ENCODE results near the gene TBXAS1.

Gene TBXAS1

GRCh38 chr7:139948587-139949335 is 119.7 kb downstream of the TBXAS1 start:
- ATAC-seq, result no peak
- DNase-seq, result no peak

GRCh38 chr7:139949629-139950028 is 120.6 kb downstream of the TBXAS1 start:
- ATAC-seq (no peak), DNase-seq (no peak)

GRCh38 chr7:139950881-139951525 is 121.9 kb downstream of the TBXAS1 start:
- DNase-seq (no peak), ATAC-seq (no peak)

- ATAC-seq, result no peak
- DNase-seq, result no peak
These were observed 124.2 kb downstream of the TBXAS1 start for GRCh38 chr7:139953229-139953628.

DNA sequence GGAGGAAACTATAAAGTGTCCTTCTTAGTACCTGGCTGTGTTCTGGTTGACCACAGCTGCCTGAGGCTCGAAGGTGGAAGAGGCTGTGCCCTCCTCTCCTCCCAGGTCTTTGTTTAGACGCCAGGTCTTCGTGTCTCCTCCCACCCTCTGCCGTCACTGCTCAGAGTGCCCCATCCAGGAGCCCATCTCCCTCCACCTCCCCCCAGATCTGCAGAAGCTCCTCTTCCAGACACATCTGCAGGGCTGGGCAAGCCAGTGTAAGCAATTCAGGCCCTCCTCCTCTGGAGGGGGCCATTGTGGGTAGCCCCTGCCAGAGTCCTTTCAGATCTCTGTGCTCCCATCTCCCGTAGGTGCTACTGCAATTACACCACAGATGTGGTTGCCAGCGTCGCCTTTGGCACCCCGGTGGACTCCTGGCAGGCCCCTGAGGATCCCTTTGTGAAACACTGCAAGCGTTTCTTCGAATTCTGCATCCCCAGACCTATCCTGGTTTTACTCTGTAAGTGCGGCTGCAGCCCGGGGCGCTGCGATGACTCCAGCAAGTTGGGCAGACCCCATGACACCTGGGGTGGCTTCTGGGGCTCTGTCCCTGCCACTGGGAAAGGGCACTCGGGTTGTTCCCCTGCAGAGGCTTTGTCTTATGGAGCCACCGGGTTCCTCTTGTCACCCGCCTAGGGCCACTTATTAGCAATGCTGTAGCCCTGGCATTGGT is 126.2 kb downstream of the TBXAS1 start:
- DNase-seq (no peak), ATAC-seq (no peak)

GRCh38 chr7:139958599-139959284 is 129.7 kb downstream of the TBXAS1 start:
- ATAC-seq (no peak), DNase-seq (no peak)

- no peak for ATAC-seq
- DNase-seq, result no peak
These were observed 130.2 kb downstream of the TBXAS1 start for GRCh38 chr7:139959285-139959628.

DNA sequence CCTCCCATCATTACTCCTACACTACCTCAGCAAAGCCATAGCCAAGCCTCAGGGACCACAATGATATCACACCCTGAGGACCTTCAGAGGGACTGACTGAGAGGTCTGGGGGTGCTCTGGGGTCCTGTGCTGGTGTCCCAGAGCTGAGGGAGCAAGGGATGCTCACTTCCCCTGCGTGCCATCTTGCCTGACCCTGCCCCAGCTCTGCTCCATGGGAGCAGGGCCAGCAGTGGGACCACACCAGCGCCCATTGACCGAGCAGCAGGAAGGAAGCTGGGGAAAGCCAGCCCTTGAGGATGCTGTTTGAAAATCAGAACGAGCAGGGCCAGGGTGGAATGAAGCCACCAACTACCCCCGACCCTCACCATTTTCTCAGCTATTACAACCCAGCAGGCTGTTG is 130.7 kb downstream of the TBXAS1 start:
- DNase-seq (no peak), ATAC-seq (no peak)

GRCh38 chr7:139960157-139960556 is 131.1 kb downstream of the TBXAS1 start:
- ATAC-seq, result no peak
- DNase-seq, result no peak

DNA sequence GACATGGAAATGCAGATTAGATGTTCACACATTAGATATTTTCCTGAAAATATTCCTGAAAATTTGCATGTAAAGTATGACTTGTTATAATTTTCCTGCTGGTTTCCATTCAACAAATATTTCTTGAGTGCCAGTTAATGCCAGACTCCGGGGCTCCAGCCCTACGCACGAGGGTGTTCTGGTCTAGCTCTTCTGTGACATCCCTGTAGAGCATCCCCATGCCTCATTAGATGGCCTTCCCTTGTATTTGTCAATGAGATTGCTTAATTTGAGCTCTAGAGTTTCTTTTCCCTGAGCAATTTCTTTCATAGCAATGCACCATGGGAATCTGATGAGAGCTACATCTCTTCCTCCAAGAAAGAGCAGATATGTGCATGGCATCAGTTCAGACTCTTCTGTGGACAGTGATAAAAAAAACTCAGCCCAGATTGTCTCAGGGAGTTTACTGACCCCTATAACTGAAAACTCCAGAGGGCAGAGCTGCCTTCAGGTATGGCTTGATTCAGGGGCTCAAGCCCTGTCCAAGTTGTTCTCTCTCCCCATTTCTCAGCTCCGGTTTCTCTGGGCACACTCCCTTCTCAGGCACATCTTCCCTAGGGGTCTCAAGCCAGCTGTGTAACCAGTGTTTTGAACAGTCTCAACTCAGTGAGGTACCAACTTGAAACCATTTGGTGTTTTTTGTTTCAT is 137.0 kb downstream of the TBXAS1 start:
- no peak for ATAC-seq
- DNase-seq, result no peak

DNA sequence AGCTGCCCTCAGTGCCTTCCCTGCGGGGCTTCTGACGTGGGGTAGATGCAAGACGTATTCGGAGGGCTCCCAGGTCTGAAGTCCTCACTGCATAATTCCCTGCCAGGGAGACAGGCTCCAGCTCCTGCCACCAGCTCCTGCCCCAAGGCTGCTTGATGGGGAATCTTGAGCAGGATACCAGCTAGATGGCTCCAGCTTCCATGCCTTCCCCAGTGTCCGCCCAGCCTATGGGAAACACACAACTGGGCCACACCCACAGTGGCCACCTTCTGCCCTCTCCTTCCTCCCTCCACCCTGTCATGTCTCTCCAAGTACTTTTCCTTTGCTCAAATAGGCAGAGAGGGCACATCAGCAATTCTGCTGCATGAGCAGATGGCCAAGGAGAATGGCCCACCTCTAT is 137.9 kb downstream of the TBXAS1 start:
- no peak for ATAC-seq
- no peak for DNase-seq

DNA sequence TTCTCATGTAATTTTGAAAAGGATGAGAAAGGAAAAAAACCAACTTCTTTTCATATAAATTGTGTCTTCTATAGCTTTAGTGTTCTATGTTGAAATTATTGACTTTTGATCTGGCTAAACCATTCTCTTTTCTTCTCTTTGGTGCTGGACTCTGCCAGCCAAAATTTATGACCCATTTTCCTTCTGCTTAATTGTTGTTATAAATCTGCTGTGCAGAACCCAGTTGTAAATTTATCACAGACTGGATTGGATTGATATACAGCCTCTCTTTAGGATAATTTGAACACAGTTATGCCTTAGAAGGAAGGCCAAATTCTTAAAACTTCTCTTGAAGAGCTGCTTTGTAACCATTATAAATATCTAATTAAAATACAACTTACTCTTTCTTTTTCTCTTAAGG is 139.9 kb downstream of the TBXAS1 start:
- no peak for DNase-seq
- ATAC-seq, result no peak

DNA sequence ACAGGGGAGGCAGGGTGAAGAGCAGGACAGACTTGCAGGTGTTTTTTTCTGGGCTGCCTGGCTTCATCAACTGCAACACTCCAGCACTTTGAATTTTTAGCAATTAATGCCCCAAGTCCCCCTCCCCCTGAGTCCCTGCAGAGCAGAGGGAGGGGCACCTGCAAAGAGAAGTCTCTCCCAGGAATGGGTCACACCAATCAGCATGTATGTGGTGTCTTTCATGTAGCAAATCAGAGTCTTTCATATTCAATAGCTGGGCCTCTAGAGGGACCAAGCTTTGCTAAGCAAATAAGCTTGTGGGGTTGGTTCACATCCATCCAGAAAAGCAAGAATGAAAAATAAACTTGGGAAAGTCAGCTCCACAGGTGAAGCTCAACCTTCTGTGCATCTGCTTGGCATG is 143.0 kb downstream of the TBXAS1 start:
- ATAC-seq (no peak), DNase-seq (no peak)

- ATAC-seq (no peak), DNase-seq (no peak)
These were observed 144.3 kb downstream of the TBXAS1 start for GRCh38 chr7:139973101-139974050.

- no peak for DNase-seq
- no peak for ATAC-seq
These were observed 145.2 kb downstream of the TBXAS1 start for GRCh38 chr7:139974179-139974811.

DNA sequence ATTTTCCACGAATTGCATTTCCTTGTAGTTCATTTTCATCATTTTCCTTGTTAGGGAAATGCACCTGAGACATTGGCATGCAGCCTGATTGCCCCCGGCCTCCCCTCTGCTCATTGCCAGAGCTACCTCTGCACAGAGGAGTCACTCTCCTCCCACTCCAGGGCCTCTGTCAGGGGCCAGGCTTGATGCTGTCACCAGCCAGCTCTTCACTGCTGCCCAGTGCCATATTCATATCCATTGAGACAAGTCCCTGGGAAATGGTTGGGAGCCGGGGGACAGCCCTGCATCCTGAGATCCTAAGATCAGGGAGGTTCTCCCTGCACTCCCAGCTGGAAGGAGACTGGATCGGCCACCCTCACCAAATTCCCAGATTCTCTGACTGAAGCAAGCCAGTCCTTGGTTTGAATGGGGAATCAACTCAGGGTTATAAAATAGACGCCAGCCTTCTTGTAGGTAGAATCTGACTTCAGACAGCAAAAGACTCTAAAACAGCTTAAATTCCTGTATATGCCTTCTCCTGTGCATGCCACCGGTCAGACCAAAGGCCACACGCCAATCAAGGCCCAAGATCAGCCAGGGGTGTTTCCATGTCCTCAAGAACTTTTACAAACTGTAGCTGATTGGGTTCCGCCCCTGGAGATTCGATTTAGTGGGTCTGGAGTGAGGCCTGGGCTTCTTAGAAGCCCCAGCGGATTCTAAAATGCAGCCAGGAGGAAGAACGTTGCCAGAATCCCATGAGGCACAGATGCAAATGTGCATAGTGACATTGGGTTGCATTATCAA is 147.2 kb downstream of the TBXAS1 start:
- DNase-seq, result no peak
- ATAC-seq, result no peak

DNA sequence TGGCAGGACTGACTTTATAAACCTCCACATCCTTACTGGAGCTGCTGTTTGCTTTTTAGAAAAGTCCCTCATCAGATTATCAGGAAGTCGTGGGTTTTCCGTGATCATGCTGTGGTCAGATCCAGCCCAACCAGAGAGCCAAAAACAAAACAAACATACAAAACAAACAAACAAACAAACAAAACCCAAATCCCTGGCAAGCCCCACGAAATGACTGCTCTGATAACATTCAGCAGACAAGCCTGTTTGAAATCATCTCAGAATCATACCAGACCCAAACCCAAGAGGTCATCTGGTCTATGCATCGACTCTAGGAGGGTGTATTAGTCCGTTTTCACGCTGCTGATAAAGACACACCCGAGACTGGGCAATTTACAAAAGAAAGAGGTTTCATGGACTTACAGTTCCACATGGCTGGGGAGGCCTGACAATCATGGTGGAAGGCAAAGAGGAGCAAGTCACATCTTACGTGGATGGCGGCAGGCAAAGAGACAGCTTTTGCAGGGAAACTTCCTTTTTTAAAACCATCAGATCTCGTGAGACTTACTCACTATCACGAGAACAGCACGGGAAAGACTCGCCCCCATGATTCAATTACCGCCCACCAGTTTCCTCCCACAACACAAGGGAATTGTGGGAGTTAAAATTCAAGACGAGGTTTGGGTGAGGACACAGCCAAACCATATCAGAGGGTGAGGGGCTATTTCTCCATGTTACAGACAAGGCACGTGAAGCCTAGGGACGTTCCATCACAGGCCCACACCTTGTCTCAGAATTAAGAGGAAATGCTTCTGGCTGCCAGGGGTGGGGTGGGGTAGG is 148.0 kb downstream of the TBXAS1 start:
- ATAC-seq, result no peak
- DNase-seq, result no peak

GRCh38 chr7:139981511-139981895 is 152.4 kb downstream of the TBXAS1 start:
- ATAC-seq, result no peak
- DNase-seq, result no peak

Measured in stimulated activated naive CD8-positive, alpha-beta T cell treated with anti-CD3 and anti-CD28 coated beads, Interleukin-15, Interleukin-2, amounts not matched to agents 100 U/mL and 50 U/mL, for 24 hours (primary cell).